Measurements from ENCODE around the gene FLNB. TPM values are rescaled to one million over a fixed set of nuclear protein-coding genes. Genes with fewer than 3 reads are reported as not detected.
A peak's percentile ranks its signal among the peaks of the same experiment; 100 is the strongest.

Gene FLNB
- total and polyA plus RNA-seq, 2 of the 13 experiments (the other 11 are each of a cell fraction or from before 2014, with no cell fraction given) = 106 to 130 TPM

- TF ChIP-seq HOMEZ (CRISPR knock-in tag; IDR thresholded peaks at IDR 0.05; ENCODE audit: low read depth) = peak; percentile 62
- TF ChIP-seq CSRNP1 (CRISPR knock-in tag; IDR thresholded peaks at IDR 0.05) = no peak
- peak; percentile 34; the same call in 1 of the 2 replicates for TF ChIP-seq ZNF574 (CRISPR knock-in tag; IDR thresholded peaks at IDR 0.05)
- TF ChIP-seq MEIS2 (CRISPR knock-in tag; IDR thresholded peaks at IDR 0.05) = no peak
- no peak for TF ChIP-seq HOXD1 (CRISPR knock-in tag; IDR thresholded peaks at IDR 0.05)
- no peak for TF ChIP-seq THYN1 (CRISPR knock-in tag; IDR thresholded peaks at IDR 0.05; ENCODE audit: borderline replicate concordance, low read depth)
- no peak for TF ChIP-seq KDM1A (CRISPR knock-in tag; IDR thresholded peaks at IDR 0.05)
- TF ChIP-seq ZNF143 (CRISPR knock-in tag; IDR thresholded peaks at IDR 0.05) = no peak
- no peak for TF ChIP-seq IKZF1 (IDR thresholded peaks at IDR 0.05)
- TF ChIP-seq ZNF235 (CRISPR knock-in tag; IDR thresholded peaks at IDR 0.05; ENCODE audit: borderline replicate concordance) = no peak
- TF ChIP-seq ARID5B (CRISPR knock-in tag; IDR thresholded peaks at IDR 0.05) = peak; percentile 35; the same call in 1 of the 2 replicates
- TF ChIP-seq SAP130 (CRISPR knock-in tag; IDR thresholded peaks at IDR 0.05; ENCODE audit: low read depth) = peak; percentile 48; the same call in 1 of the 2 replicates
- TF ChIP-seq ESRRA (CRISPR knock-in tag; IDR thresholded peaks at IDR 0.05; ENCODE audit: low read depth) = 0 out of 2 replicates have a peak, but pooled peaks have one; percentile 24
- no peak for TF ChIP-seq SMYD3 (CRISPR knock-in tag; IDR thresholded peaks at IDR 0.05)
- no peak for TF ChIP-seq ZNF703 (CRISPR knock-in tag; IDR thresholded peaks at IDR 0.05; ENCODE audit: borderline replicate concordance)
- no peak for TF ChIP-seq REL (CRISPR knock-in tag; conservative IDR thresholded peaks at IDR 0.05)
- no peak for TF ChIP-seq ETV6 (CRISPR knock-in tag; conservative IDR thresholded peaks at IDR 0.05)
- no peak for TF ChIP-seq E2F2 (CRISPR knock-in tag; IDR thresholded peaks at IDR 0.05; ENCODE audit: borderline replicate concordance)
- TF ChIP-seq ZNF501 (CRISPR knock-in tag; IDR thresholded peaks at IDR 0.05) = 0 out of 2 replicates have a peak, but pooled peaks have one; percentile 24
- TF ChIP-seq MEIS1 (CRISPR knock-in tag; IDR thresholded peaks at IDR 0.05; ENCODE audit: borderline replicate concordance) = no peak
Measured at GRCh38 chr3:58205981-58206380, 197.8 kb downstream of the FLNB start (continued).
